ENCODE data around the gene MFN2.
"Not testable (repeated sequence)": the region's sequence is repeated elsewhere in the genome, so short reads cannot be mapped to it uniquely, and the experiment has no call there.

Gene MFN2

GRCh38 chr1:12032161-12032621 lies 51.9 kb downstream of the MFN2 start:
- DNase-seq = no peak
- H3K4me1 ChIP-seq (ENCODE audit: low read length) = no peaks in the 10 kb centered on the region
- H3K27me3 ChIP-seq (replicated peaks; ENCODE audit: insufficient read depth, low read length) = no peaks in the 10 kb centered on the region
- TF ChIP-seq EZH2 (optimal IDR thresholded peaks at IDR 0.05; ENCODE audit: low read depth, low read length) = no peak
- no peak for TF ChIP-seq CTCF (IDR thresholded peaks at IDR 0.05; ENCODE audit: low read length)
- no peak for TF ChIP-seq EZH2phosphoT487 (IDR thresholded peaks at IDR 0.05; ENCODE audit: low read length)
- no peaks in the 10 kb centered on the region for H3K79me2 ChIP-seq (ENCODE audit: low read length)
- no peaks in the 10 kb centered on the region for H3K9me3 ChIP-seq (replicated peaks; ENCODE audit: insufficient read depth, low read length)
- no peak overlapping the region for H2AFZ ChIP-seq (ENCODE audit: low read length)
- no peak overlapping the region for H3K27ac ChIP-seq (ENCODE audit: low read length)
- H3K4me2 ChIP-seq (ENCODE audit: low read depth, low read length) = no peak overlapping the region
- no peaks in the 10 kb centered on the region for H3K36me3 ChIP-seq (replicated peaks; ENCODE audit: insufficient read depth, low read length)
- no peak overlapping the region for H3K4me3 ChIP-seq (ENCODE audit: low read length)
- no peaks in the 10 kb centered on the region for H3K9me2 ChIP-seq (replicated peaks; ENCODE audit: insufficient read depth, low read length)
- no peaks in the 10 kb centered on the region for H3F3A ChIP-seq (ENCODE audit: insufficient read depth, low read length)
- no peak overlapping the region for H3K9ac ChIP-seq (ENCODE audit: low read length)
- H4K20me1 ChIP-seq (ENCODE audit: insufficient read depth, low read length) = no peaks in the 10 kb centered on the region

- DNase-seq; H3K4me3 ChIP-seq (ENCODE audit: low read length); H3K9me2 ChIP-seq (replicated peaks; ENCODE audit: insufficient read depth, low read length); H2AFZ ChIP-seq (ENCODE audit: low read length); H3K9ac ChIP-seq (ENCODE audit: low read length); H3K79me2 ChIP-seq (ENCODE audit: low read length); H3F3A ChIP-seq (ENCODE audit: insufficient read depth, low read length); H3K27ac ChIP-seq (ENCODE audit: low read length); H3K9me3 ChIP-seq (replicated peaks; ENCODE audit: insufficient read depth, low read length); H3K4me1 ChIP-seq (ENCODE audit: low read length); H3K4me2 ChIP-seq (ENCODE audit: low read depth, low read length); H3K36me3 ChIP-seq (replicated peaks; ENCODE audit: insufficient read depth, low read length); H3K27me3 ChIP-seq (replicated peaks; ENCODE audit: insufficient read depth, low read length); H4K20me1 ChIP-seq (ENCODE audit: insufficient read depth, low read length): not testable (repeated sequence)
Observed at GRCh38 chr1:12033441-12033840, 53.2 kb downstream of the MFN2 start.

- H3K36me3 ChIP-seq (replicated peaks; ENCODE audit: insufficient read depth, low read length) = no peaks in the 10 kb centered on the region
- H3K4me2 ChIP-seq (ENCODE audit: low read depth, low read length) = no peak overlapping the region
- TF ChIP-seq CTCF (IDR thresholded peaks at IDR 0.05; ENCODE audit: low read length) (no peak), EZH2phosphoT487 (IDR thresholded peaks at IDR 0.05; ENCODE audit: low read length) (no peak), EZH2 (optimal IDR thresholded peaks at IDR 0.05; ENCODE audit: low read depth, low read length) (no peak)
- H3K27me3 ChIP-seq (replicated peaks; ENCODE audit: insufficient read depth, low read length) = no peaks in the 10 kb centered on the region
- no peak overlapping the region for H3K4me3 ChIP-seq (ENCODE audit: low read length)
- H4K20me1 ChIP-seq (ENCODE audit: insufficient read depth, low read length) = no peaks in the 10 kb centered on the region
- H2AFZ ChIP-seq (ENCODE audit: low read length) = no peak overlapping the region
- H3K27ac ChIP-seq (ENCODE audit: low read length) = no peak overlapping the region
- no peak overlapping the region for H3K9ac ChIP-seq (ENCODE audit: low read length)
- H3K9me2 ChIP-seq (replicated peaks; ENCODE audit: insufficient read depth, low read length) = no peaks in the 10 kb centered on the region
- no peaks in the 10 kb centered on the region for H3K4me1 ChIP-seq (ENCODE audit: low read length)
- DNase-seq = no peak
- no peaks in the 10 kb centered on the region for H3K9me3 ChIP-seq (replicated peaks; ENCODE audit: insufficient read depth, low read length)
- H3K79me2 ChIP-seq (ENCODE audit: low read length) = no peaks in the 10 kb centered on the region
- H3F3A ChIP-seq (ENCODE audit: insufficient read depth, low read length) = no peaks in the 10 kb centered on the region
Observed at GRCh38 chr1:12034381-12034801, 54.1 kb downstream of the MFN2 start.

- no peaks in the 10 kb centered on the region for H3K79me2 ChIP-seq (ENCODE audit: low read length)
- no peak overlapping the region for H2AFZ ChIP-seq (ENCODE audit: low read length)
- no peak overlapping the region for H3K4me3 ChIP-seq (ENCODE audit: low read length)
- H3K4me2 ChIP-seq (ENCODE audit: low read depth, low read length) = no peak overlapping the region
- H3K9me3 ChIP-seq (replicated peaks; ENCODE audit: insufficient read depth, low read length) = no peaks in the 10 kb centered on the region
- no peaks in the 10 kb centered on the region for H3K36me3 ChIP-seq (replicated peaks; ENCODE audit: insufficient read depth, low read length)
- H4K20me1 ChIP-seq (ENCODE audit: insufficient read depth, low read length) = no peaks in the 10 kb centered on the region
- no peaks in the 10 kb centered on the region for H3K27me3 ChIP-seq (replicated peaks; ENCODE audit: insufficient read depth, low read length)
- TF ChIP-seq EZH2phosphoT487 (IDR thresholded peaks at IDR 0.05; ENCODE audit: low read length) (no peak), CTCF (IDR thresholded peaks at IDR 0.05; ENCODE audit: low read length) (no peak), EZH2 (optimal IDR thresholded peaks at IDR 0.05; ENCODE audit: low read depth, low read length) (no peak)
- no peaks in the 10 kb centered on the region for H3K9me2 ChIP-seq (replicated peaks; ENCODE audit: insufficient read depth, low read length)
- no peak overlapping the region for H3K9ac ChIP-seq (ENCODE audit: low read length)
- H3K4me1 ChIP-seq (ENCODE audit: low read length) = no peaks in the 10 kb centered on the region
- no peak for DNase-seq
- peaks cover 7% of the 10 kb centered on the region for H3F3A ChIP-seq (ENCODE audit: insufficient read depth, low read length)
- no peak overlapping the region for H3K27ac ChIP-seq (ENCODE audit: low read length)
Observed at GRCh38 chr1:12035312-12035711, 55.1 kb downstream of the MFN2 start.
